IPS-20b (cell line): ENCODE results near the gene GLIS1.

Experiments used
- H3K27ac ChIP-seq: one replicate; pipeline ENCODE4 v1.5.1; 2013; ENCODE audit warnings: low read length
- H3K27me3 ChIP-seq: 2 replicates; pipeline ENCODE4 v1.6.1; 2013; ENCODE audit warnings: mild to moderate bottlenecking, low read length, inconsistent platforms; ENCODE audit not compliant: insufficient read depth
- H3K36me3 ChIP-seq: 2 replicates; pipeline ENCODE4 v1.6.1; 2013; ENCODE audit warnings: low read depth, mild to moderate bottlenecking, inconsistent platforms, low read length, moderate library complexity; ENCODE audit not compliant: insufficient read depth
- H3K4me1 ChIP-seq: 2 replicates; pipeline ENCODE4 v1.6.1; 2013; ENCODE audit warnings: mild to moderate bottlenecking, control low read depth, inconsistent platforms, low read length, moderate library complexity; ENCODE audit not compliant: insufficient read depth
- H3K4me3 ChIP-seq: 2 replicates; pipeline ENCODE4 v1.5.1; 2013; ENCODE audit warnings: mild to moderate bottlenecking, low read length, inconsistent platforms
- H3K9ac ChIP-seq: 2 replicates; pipeline ENCODE4 v1.6.1; 2013; ENCODE audit warnings: low read depth, mild to moderate bottlenecking, inconsistent platforms, low read length, moderate library complexity
- H3K9me3 ChIP-seq: 2 replicates; pipeline ENCODE4 v1.6.1; 2013; ENCODE audit warnings: mild to moderate bottlenecking, low read depth, low read length, inconsistent platforms; ENCODE audit not compliant: insufficient read depth

The GLIS1 gene

DNA sequence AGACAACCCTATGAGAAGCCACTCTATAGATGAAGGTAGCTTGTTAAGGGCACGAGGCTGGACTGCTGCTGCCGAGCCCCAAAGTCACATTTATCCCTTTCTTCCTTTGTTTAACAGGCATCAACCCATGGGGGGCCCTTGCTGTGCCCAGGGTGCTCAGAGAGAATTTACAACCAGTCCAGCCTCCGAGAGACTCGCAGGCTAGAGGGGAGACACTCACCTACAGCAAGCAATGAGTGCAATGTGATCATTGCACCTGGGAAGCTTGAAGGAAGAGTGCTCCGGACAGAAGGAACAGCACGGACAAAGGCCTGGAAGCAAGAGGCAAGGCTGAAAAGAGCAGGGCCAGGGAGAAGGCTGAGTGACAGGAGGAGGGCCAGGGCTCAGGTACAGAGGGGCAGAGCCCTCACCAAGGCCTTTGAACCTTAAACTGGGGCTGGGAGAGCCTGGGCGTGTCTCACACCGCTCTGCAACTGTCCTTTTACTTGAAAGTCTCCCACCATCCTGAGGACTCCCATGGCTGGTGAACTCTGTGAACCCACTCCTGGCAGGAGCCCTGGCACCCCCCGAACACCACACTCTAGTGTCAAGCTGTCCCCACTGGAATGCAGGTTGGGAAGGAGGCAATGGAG is 252.5 kb downstream of the GLIS1 start:
- Histone ChIP-seq H3K27ac (no peak overlapping the region), H3K4me1 (no peaks in the 10 kb centered on the region), H3K9ac (no peak overlapping the region), H3K4me3 (no peak overlapping the region), H3K36me3 (no peaks in the 10 kb centered on the region), H3K27me3 (no peaks in the 10 kb centered on the region; the same call in 1 of the 2 replicates), H3K9me3 (no peaks in the 10 kb centered on the region)

DNA sequence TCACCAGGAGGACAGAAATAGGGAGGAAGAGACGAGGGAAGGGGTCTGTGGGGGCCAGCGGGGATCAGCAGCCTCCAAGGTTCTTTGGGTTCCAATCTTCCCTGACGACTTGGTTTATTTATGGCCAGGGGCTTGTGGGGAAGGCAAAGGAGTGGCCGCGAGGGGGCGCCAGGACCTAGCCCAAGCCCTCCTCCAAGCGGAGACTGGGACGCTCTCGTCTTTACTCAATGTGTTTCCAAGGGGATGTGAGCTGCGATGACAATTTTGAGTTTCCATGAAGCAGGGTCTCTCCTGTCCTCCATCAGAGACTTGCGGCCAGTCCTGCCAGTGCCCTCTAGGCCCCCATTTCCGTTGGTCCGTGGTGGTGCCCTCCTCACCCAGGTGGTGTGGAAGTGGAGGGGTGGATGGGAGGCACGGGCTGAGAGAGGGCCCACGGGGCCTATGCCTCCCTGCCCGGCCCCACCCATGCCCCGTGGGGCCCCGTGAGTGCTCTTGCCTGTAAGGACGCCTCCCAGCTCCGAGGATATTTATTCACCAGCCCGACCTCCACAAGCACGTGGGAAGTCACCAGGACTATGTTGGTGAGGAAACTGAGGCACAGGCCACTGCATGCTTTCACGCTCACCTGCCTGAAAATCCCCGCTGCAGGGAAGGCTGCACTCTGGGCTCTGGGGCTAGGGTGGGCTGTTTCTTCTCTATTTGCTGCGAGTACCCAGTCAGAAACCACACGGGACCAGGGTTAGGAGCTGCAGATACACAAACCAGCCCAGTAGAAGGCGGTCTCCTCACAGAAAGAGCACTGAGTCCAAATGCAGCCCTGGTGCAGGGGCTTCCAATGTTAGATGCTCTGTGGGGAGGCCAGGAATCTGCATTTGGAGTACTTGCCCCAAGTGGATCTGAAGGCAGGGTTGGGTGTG is 253.2 kb downstream of the GLIS1 start:
- H3K9ac ChIP-seq: no peak overlapping the region
- no peaks in the 10 kb centered on the region for H3K9me3 ChIP-seq
- no peaks in the 10 kb centered on the region for H3K4me1 ChIP-seq
- no peaks in the 10 kb centered on the region; the same call in 1 of the 2 replicates for H3K27me3 ChIP-seq
- no peak overlapping the region; the same call in 1 of the 2 replicates for H3K4me3 ChIP-seq
- H3K27ac ChIP-seq: no peak overlapping the region
- H3K36me3 ChIP-seq: no peaks in the 10 kb centered on the region

DNA sequence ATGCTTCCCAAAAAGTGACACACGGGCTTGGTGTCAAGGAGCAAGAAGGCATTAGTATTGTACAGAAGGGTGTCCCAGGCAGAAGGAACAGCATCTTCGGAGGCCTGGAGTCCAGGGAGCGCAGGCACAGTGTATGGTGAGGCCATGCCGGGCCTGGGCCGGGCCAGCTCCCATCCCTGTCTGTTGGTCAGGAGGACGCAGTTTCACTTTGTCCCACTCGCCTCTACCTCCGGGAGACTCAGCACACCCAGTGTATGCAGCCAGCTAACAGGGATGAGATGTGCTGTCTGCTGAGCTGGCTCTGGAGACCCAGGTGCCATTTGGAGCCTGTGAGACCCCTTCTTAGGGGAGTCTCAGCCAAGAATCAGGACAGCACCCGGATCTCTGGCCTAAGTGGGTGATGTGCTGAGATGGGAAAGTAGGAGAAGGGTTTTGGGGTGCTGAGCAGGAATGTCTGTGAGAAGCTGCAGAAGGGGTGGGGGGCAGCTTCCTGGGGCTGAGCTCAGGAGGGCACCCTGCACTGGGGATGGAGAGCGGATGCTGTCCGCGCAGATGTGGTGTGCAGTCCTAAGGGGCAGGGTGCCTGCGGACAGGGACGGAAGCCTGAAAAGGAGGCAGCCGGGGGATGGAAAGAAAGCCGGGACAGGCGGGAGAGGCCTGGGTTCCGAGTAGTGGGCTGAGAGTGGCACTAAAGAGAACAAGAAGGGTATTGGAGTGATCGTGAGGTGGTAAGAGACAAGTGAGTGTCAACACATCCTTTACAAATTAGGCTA is 254.1 kb downstream of the GLIS1 start:
- H3K27me3 ChIP-seq: no peaks in the 10 kb centered on the region; the same call in 1 of the 2 replicates
- H3K9me3 ChIP-seq: no peaks in the 10 kb centered on the region
- no peak overlapping the region for H3K9ac ChIP-seq
- no peak overlapping the region for H3K27ac ChIP-seq
- no peaks in the 10 kb centered on the region for H3K4me1 ChIP-seq
- H3K4me3 ChIP-seq: no peak overlapping the region
- H3K36me3 ChIP-seq: no peaks in the 10 kb centered on the region

DNA sequence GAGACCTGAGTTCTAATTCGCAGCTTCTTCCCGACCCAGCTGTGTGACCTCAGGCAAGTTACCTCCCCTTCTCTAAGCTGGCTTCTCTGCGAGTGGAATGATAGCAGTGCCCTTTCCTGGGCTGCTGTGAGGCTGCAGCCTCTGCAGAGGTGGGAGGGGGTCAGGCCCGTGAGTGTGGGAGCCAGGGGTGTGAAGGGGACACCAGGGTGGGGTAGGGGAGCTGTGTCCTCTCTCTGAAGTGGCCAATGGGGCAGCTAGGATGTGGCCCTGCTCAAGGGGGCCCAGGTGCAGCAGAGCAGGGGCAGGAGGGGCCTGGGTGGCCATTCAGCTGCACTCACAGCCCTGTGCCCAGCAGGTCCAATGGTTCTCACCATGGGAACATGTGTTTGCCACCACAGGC is 255.3 kb downstream of the GLIS1 start:
- Histone ChIP-seq H3K4me1 (no peaks in the 10 kb centered on the region), H3K27me3 (no peaks in the 10 kb centered on the region; the same call in 1 of the 2 replicates), H3K27ac (no peak overlapping the region), H3K36me3 (no peaks in the 10 kb centered on the region), H3K9ac (no peak overlapping the region), H3K4me3 (no peak overlapping the region), H3K9me3 (no peaks in the 10 kb centered on the region)

DNA sequence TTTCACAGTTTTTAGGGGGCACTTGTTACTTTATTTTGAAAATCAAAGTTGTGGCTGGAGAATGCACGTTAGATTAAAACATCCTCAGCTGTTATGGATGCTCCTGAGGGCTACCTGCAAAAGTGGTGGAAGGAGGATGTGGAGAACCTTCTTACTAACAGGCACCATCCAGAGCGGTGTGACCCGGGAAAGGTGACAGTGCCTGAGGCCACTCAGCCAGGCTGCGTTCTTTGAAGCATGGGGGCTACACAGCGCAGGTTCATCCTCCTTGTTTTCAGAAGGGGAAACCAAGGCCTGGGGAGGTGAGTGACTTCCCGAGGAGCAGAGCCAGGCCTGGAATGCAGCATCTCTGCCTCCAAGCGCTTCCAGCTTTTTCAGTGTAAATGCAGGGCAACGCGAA is 255.8 kb downstream of the GLIS1 start:
- no peaks in the 10 kb centered on the region; the same call in 1 of the 2 replicates for H3K27me3 ChIP-seq
- H3K27ac ChIP-seq: no peak overlapping the region
- no peak overlapping the region for H3K9ac ChIP-seq
- H3K4me3 ChIP-seq: no peak overlapping the region
- no peaks in the 10 kb centered on the region for H3K4me1 ChIP-seq
- no peaks in the 10 kb centered on the region for H3K9me3 ChIP-seq
- H3K36me3 ChIP-seq: no peaks in the 10 kb centered on the region

DNA sequence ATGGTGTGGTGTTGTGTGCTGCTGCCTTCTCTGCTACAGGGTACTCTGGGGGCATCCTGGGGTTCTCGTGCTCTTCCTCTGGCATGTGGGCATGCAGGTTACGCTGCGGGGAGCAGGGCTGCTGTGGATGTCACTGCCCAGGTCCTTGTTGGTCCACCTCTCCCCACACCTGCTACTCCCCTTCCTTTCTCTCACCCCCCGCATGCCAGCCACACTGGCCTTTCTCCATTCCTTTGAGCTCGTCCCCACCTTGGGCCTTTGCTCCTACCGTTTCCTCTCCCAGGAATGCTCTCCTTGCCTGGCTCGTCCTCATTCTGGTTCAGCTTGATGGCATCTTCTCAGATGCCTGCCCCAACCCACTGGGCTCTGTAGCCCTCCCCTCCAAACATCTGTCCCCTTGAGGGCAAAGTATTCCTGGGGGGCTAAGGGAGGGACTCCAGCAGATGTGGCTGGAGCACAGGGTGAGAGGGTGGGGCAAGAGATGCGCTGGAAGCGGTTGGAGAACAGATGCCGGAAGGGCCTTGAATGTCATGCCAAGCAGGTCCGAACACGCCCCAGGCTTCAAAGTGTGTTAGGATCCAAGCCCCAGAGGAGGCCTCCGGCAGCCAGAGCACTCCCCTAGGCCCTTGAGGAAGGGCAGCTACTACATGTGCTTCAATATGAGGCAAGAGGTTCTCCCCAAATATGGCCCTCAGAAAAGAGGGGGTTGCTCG is 256.4 kb downstream of the GLIS1 start:
- Histone ChIP-seq H3K4me3 (no peak overlapping the region), H3K9me3 (no peaks in the 10 kb centered on the region), H3K27me3 (no peaks in the 10 kb centered on the region; the same call in 1 of the 2 replicates), H3K36me3 (no peaks in the 10 kb centered on the region), H3K9ac (no peak overlapping the region), H3K4me1 (no peaks in the 10 kb centered on the region), H3K27ac (no peak overlapping the region)

DNA sequence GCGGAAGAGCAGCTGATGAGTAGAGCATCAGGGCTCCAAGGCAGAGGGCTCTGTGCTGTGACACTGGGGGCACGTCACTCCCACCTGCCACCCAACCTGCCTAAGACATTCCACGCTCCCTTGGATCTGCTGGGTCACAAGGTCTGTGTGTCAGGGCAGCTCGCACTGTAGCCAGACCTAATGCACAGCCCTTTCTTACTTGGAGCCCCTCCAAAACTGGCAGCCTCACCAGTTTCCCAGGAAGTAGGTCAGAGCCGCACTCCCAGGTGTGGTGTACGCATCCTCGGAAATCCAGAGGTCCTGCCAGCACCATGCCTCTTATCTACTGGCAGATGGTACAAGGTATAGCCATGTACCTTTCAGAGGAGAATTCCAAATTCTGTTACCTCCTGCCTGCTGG is 257.5 kb downstream of the GLIS1 start:
- no peaks in the 10 kb centered on the region for H3K9me3 ChIP-seq
- peaks cover 7% of the 10 kb centered on the region; the same call in 1 of the 2 replicates for H3K27me3 ChIP-seq
- H3K4me3 ChIP-seq: no peak overlapping the region
- no peaks in the 10 kb centered on the region for H3K36me3 ChIP-seq
- no peak overlapping the region for H3K27ac ChIP-seq
- H3K4me1 ChIP-seq: no peaks in the 10 kb centered on the region
- no peak overlapping the region for H3K9ac ChIP-seq

DNA sequence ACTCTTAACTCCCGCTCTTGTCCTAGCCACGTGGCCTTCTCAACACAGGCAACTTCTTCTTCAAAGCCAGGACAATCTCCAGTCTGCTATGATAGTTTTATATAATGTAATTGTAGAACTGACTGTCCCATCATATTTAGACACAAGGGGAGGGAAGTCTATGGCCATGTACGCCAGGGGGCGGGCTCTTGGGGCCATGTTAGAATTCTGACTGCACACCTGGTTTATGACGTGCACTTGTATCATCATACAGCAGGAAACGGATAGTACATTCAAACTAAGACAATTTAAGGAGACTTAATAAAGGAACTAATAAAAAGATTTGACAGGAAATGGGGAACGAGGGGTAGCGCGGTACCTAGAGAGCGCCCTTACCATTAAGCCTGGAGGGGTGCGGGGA is 258.3 kb downstream of the GLIS1 start:
- Histone ChIP-seq H3K9me3 (no peaks in the 10 kb centered on the region), H3K27ac (no peak overlapping the region), H3K27me3 (peaks cover 13% of the 10 kb centered on the region; the same call in 1 of the 2 replicates), H3K4me3 (no peak overlapping the region), H3K9ac (no peak overlapping the region), H3K4me1 (no peaks in the 10 kb centered on the region), H3K36me3 (no peaks in the 10 kb centered on the region)

DNA sequence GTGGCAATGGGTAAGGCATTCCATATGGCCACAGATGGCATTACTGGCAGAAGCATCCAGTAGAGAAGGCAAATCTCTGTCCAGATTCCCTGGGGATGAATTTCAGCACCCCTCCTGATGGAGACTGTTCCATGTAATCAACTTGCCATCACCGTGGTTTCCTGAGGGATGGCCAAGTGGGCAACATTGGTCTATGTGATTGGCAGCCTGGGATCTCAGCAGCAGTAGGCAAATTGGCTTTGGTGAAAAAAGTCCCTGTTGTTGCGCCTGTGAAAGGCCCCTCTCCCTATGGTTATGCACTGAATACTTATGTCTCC is 260.5 kb downstream of the GLIS1 start:
- H3K27me3 ChIP-seq: peaks cover 13% of the 10 kb centered on the region; the same call in 1 of the 2 replicates
- no peak overlapping the region for H3K27ac ChIP-seq
- H3K36me3 ChIP-seq: no peaks in the 10 kb centered on the region
- no peak overlapping the region for H3K4me3 ChIP-seq
- H3K9ac ChIP-seq: no peak overlapping the region
- H3K9me3 ChIP-seq: no peaks in the 10 kb centered on the region
- no peaks in the 10 kb centered on the region for H3K4me1 ChIP-seq

DNA sequence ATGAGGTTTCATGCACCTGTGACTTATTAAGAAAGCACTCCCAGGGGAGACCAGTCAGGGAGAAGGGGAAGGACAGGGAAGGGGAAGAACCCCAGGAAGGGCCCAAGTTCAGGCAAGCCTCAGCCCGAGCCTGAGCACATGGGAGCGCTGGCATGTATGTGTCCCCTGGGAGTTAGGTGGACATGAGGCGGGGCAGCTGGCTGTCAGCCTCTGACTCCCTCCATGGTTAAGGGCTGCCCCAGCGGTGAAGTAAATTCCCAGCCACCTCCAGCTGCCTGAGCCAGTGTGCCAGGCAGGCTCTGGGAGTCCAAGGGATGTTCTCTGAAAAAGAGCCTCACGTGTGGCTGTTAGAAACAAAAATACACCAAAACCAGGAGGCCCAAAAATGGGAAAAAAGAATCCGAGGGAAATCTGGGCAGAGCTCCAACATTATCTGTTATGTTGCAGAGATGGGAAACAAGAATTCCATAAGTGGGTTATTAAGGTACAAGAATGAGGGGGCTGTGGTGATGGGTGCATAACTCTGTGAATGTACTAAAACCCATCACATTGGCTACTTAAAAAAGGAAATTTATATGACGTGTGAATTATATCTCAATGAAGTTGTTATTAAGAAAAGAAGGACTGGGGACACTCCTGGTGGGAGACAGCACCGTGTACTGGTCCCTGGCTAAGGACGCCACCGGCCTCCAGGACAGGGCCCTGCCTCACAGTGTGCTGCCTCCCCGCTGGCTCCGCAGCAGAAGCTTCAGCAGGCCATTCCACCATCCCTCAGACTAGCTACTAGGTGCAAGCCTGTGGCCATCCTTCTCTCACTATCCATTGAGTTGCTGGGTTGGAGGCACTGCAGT is 261.1 kb downstream of the GLIS1 start:
- no peak overlapping the region for H3K27ac ChIP-seq
- H3K9ac ChIP-seq: no peak overlapping the region
- H3K36me3 ChIP-seq: no peaks in the 10 kb centered on the region
- H3K4me3 ChIP-seq: no peak overlapping the region
- H3K4me1 ChIP-seq: no peaks in the 10 kb centered on the region
- peaks cover 13% of the 10 kb centered on the region; the same call in 1 of the 2 replicates for H3K27me3 ChIP-seq
- H3K9me3 ChIP-seq: no peaks in the 10 kb centered on the region
